ENCODE data around the gene SHISA9. TPM values are rescaled to one million over a fixed set of nuclear protein-coding genes. Genes with fewer than 3 reads are reported as not detected.

Gene SHISA9
- total and polyA plus RNA-seq, 2 experiments from 2014 or later: 0.83 to 1.3 TPM

DNA sequence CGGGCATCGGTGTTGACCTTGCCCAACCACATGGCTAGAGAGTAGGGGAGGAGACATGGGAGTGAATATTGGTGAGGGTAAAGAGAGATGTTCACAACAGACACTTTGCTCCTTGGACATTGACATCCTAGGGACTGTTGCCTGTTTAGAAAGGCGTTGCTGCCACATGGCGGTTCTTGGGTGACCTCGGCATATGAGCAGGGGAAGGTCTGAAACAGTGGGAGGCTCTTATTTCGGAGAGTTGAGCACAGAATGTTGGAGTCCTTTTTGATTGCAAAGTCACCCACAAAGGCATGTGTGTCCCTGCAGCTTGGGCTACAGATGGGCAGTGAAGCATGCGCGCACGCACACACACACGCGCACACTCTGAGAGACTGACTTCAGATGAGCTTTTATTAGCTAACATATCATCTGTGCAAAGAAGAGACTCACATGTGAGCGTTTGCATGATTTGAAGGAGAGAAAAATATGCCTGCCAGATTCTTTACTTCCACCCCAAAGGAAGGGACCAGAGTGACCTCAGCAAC is 104.4 kb downstream of the SHISA9 start:
- no peak for DNase-seq (ENCODE audit: low spot score)
- Histone ChIP-seq H2AFZ (no peak overlapping the region), H3K4me3 (no peak overlapping the region), H3K79me2 (no peaks in the 10 kb centered on the region), H3K4me1 (ENCODE audit: insufficient read depth) (no peaks in the 10 kb centered on the region), H3K9me3 (ENCODE audit: low read depth) (no peaks in the 10 kb centered on the region), H4K20me1 (ENCODE audit: insufficient read depth, poor library complexity, severe bottlenecking) (no peaks in the 10 kb centered on the region), H3K27me3 (no peaks in the 10 kb centered on the region), H3K36me3 (replicated peaks; ENCODE audit: insufficient read depth, low read depth) (no peaks in the 10 kb centered on the region), H3K27ac (no peak overlapping the region), H3K9me2 (replicated peaks; ENCODE audit: insufficient read depth) (no peaks in the 10 kb centered on the region), H3K4me2 (no peak overlapping the region)
- TF ChIP-seq, protein P1, sequence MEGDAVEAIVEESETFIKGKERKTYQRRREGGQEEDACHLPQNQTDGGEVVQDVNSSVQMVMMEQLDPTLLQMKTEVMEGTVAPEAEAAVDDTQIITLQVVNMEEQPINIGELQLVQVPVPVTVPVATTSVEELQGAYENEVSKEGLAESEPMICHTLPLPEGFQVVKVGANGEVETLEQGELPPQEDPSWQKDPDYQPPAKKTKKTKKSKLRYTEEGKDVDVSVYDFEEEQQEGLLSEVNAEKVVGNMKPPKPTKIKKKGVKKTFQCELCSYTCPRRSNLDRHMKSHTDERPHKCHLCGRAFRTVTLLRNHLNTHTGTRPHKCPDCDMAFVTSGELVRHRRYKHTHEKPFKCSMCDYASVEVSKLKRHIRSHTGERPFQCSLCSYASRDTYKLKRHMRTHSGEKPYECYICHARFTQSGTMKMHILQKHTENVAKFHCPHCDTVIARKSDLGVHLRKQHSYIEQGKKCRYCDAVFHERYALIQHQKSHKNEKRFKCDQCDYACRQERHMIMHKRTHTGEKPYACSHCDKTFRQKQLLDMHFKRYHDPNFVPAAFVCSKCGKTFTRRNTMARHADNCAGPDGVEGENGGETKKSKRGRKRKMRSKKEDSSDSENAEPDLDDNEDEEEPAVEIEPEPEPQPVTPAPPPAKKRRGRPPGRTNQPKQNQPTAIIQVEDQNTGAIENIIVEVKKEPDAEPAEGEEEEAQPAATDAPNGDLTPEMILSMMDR (IDR thresholded peaks at IDR 0.05; ENCODE audit: poor library complexity): no peak
- TF ChIP-seq EZH2phosphoT487 (IDR thresholded peaks at IDR 0.05; ENCODE audit: low read depth, severe bottlenecking, unreplicated experiment) (no peak), EZH2 (IDR thresholded peaks at IDR 0.05; ENCODE audit: borderline replicate concordance) (no peak)
- WGBS (ENCODE audit: low lambda C conversion rate, missing lambda C conversion rate): 91% methylated on average over 12 of the region's 12 CpGs

DNA sequence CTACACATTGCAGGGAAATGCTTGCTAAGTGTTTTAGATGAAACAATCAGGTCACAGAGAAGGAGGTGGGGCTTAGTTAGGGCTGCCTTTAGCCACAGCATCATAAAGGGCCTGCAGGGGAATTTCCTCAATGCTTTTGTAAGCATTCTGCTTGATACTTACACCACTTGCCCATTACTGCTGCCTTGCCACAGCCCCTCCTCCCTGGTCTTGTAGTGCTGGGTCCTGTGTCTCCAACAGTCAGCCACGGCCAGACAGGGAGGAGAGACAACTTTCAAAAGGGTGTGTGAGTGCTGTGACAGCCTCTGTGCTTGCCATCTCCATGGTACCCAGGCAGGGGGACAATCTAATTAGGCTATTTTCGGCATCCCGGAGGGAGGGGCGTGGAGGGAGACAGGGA is 111.2 kb downstream of the SHISA9 start:
- Histone ChIP-seq H3K9me3 (ENCODE audit: low read depth) (no peaks in the 10 kb centered on the region), H3K9me2 (replicated peaks; ENCODE audit: insufficient read depth) (no peaks in the 10 kb centered on the region), H3K27me3 (no peaks in the 10 kb centered on the region), H4K20me1 (ENCODE audit: insufficient read depth, poor library complexity, severe bottlenecking) (no peaks in the 10 kb centered on the region), H3K4me1 (ENCODE audit: insufficient read depth) (no peaks in the 10 kb centered on the region), H2AFZ (no peak overlapping the region), H3K79me2 (no peaks in the 10 kb centered on the region), H3K4me2 (no peak overlapping the region), H3K36me3 (replicated peaks; ENCODE audit: insufficient read depth, low read depth) (no peaks in the 10 kb centered on the region), H3K4me3 (no peak overlapping the region), H3K27ac (no peak overlapping the region)
- 71% methylated on average over 4 of the region's 4 CpGs for WGBS (ENCODE audit: low lambda C conversion rate, missing lambda C conversion rate)
- TF ChIP-seq EZH2 (IDR thresholded peaks at IDR 0.05; ENCODE audit: borderline replicate concordance) (no peak), EZH2phosphoT487 (IDR thresholded peaks at IDR 0.05; ENCODE audit: low read depth, severe bottlenecking, unreplicated experiment) (no peak)
- TF ChIP-seq, protein P1 (IDR thresholded peaks at IDR 0.05; ENCODE audit: poor library complexity): no peak
- no peak for DNase-seq (ENCODE audit: low spot score)

- H3K4me3 ChIP-seq: no peak overlapping the region
- no peak overlapping the region for H3K27ac ChIP-seq
- no peaks in the 10 kb centered on the region for H3K9me2 ChIP-seq (replicated peaks; ENCODE audit: insufficient read depth)
- H3K9me3 ChIP-seq (ENCODE audit: low read depth): no peaks in the 10 kb centered on the region
- H3K27me3 ChIP-seq: no peaks in the 10 kb centered on the region
- TF ChIP-seq, protein P1 (IDR thresholded peaks at IDR 0.05; ENCODE audit: poor library complexity): no peak
- TF ChIP-seq EZH2phosphoT487 (IDR thresholded peaks at IDR 0.05; ENCODE audit: low read depth, severe bottlenecking, unreplicated experiment): no peak
- no peak for TF ChIP-seq EZH2 (IDR thresholded peaks at IDR 0.05; ENCODE audit: borderline replicate concordance)
- H3K4me1 ChIP-seq (ENCODE audit: insufficient read depth): no peaks in the 10 kb centered on the region
- H2AFZ ChIP-seq: no peak overlapping the region
- H3K79me2 ChIP-seq: no peaks in the 10 kb centered on the region
- H4K20me1 ChIP-seq (ENCODE audit: insufficient read depth, poor library complexity, severe bottlenecking): no peaks in the 10 kb centered on the region
- no peak overlapping the region for H3K4me2 ChIP-seq
- WGBS (ENCODE audit: low lambda C conversion rate, missing lambda C conversion rate): 53% methylated on average over 6 of the region's 6 CpGs
- no peaks in the 10 kb centered on the region for H3K36me3 ChIP-seq (replicated peaks; ENCODE audit: insufficient read depth, low read depth)
- no peak for DNase-seq (ENCODE audit: low spot score)
Measured at GRCh38 chr16:13013043-13013442, 111.6 kb downstream of the SHISA9 start.

Data from hepatocyte (in vitro differentiated cells).